HG03103 (cell line): ENCODE results near the gene OR13J1.
"Not testable (repeated sequence)": the region's sequence is repeated elsewhere in the genome, so short reads cannot be mapped to it uniquely, and the experiment has no call there.

Experiments used
- ATAC-seq: cut with Tn5 transposase; IDR thresholded peaks from one replicate; pipeline ENCODE4 v1.9.1; 2021; ENCODE audit warnings: low read depth; ENCODE audit not compliant: unreplicated experiment

Gene OR13J1

GRCh38 chr9:35870351-35870923, at the start of gene OR13J1:
OR13J1 (minus strand) TSS chr9:35870401; CDS start chr9:35870401, 0 bp downstream.
- no peak for ATAC-seq

GRCh38 chr9:35919212-35920008, 49.2 kb upstream of the OR13J1 start:
- no peak for ATAC-seq

- no peak for ATAC-seq
Measured at GRCh38 chr9:35918780-35919179, 48.6 kb upstream of the OR13J1 start.

GRCh38 chr9:35917261-35917660, 47.1 kb upstream of the OR13J1 start:
- ATAC-seq, result no peak

GRCh38 chr9:35915681-35916294, 45.6 kb upstream of the OR13J1 start:
- no peak for ATAC-seq

GRCh38 chr9:35914301-35914807, 44.2 kb upstream of the OR13J1 start:
- no peak for ATAC-seq

GRCh38 chr9:35913429-35913828, 43.2 kb upstream of the OR13J1 start:
- ATAC-seq, result not testable (repeated sequence)

GRCh38 chr9:35912791-35913400, 42.7 kb upstream of the OR13J1 start:
- ATAC-seq, result no peak

- no peak for ATAC-seq
Measured at GRCh38 chr9:35911690-35912089, 41.5 kb upstream of the OR13J1 start.

- ATAC-seq, result no peak
Measured at GRCh38 chr9:35910613-35911359, 40.6 kb upstream of the OR13J1 start.

GRCh38 chr9:35909687-35910612, 39.7 kb upstream of the OR13J1 start:
- ATAC-seq, result no peak

GRCh38 chr9:35909274-35909673, 39.1 kb upstream of the OR13J1 start, which contains the start of gene SPAAR:
SPAAR (plus strand) TSS chr9:35909490; CDS start chr9:35910464, 974 bp downstream.
- ATAC-seq, result no peak

GRCh38 chr9:35908504-35909125, 38.4 kb upstream of the OR13J1 start:
- no peak for ATAC-seq

GRCh38 chr9:35907711-35908503, 37.7 kb upstream of the OR13J1 start:
- no peak for ATAC-seq

- ATAC-seq, result no peak
Measured at GRCh38 chr9:35906923-35907699, 36.9 kb upstream of the OR13J1 start.

- ATAC-seq, result no peak
Measured at GRCh38 chr9:35905912-35906679, 35.9 kb upstream of the OR13J1 start, which contains the start of gene HRCT1. HRCT1 (plus strand) TSS chr9:35906202; CDS start chr9:35906288, 86 bp downstream.
